Smooth muscle cell of the brain vasculature (primary cell): ENCODE results near the gene SLAMF8.

ENCODE experiments used
- DNase-seq: peaks from one replicate; pipeline ENCODE4 v3.0.0-alpha.2; 2012; ENCODE audit warnings: low read depth, low spot score

Gene SLAMF8

DNA sequence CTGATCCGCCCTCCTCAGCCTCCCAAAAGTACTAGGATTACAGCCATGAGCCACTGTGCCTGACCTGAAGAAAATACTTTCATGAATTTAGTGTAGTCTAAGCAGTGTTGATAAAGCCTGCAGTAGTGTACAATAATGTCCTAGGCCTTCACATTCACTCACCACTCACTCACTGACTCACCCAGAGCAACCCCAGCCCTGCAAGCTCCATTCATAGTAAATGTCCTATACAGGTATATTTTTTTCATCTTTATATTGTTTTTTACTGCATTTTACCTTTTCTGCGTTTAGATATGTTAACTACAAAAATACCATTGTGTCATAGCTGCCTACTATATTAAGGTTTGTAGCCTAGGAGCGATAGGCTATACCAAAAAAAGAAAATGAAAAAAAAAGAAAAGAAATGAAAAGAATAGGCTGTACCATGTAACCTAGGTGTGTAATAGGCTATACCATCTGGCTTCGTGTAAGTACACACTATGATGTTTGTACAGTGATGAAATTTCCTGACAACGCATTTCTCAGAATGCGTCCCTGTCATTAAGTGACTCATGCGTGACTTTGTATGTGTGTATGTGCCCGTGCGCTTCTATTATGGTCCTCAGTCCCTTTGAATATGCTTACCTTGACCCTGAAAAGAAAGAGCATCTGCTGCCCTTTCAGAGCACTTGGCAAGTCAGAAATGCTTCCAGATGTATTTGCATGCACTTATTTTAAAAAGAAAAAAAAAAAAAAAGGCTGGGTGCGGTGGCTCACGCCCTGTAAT, 9.2 kb upstream of the SLAMF8 start:
- no peak for DNase-seq

DNA sequence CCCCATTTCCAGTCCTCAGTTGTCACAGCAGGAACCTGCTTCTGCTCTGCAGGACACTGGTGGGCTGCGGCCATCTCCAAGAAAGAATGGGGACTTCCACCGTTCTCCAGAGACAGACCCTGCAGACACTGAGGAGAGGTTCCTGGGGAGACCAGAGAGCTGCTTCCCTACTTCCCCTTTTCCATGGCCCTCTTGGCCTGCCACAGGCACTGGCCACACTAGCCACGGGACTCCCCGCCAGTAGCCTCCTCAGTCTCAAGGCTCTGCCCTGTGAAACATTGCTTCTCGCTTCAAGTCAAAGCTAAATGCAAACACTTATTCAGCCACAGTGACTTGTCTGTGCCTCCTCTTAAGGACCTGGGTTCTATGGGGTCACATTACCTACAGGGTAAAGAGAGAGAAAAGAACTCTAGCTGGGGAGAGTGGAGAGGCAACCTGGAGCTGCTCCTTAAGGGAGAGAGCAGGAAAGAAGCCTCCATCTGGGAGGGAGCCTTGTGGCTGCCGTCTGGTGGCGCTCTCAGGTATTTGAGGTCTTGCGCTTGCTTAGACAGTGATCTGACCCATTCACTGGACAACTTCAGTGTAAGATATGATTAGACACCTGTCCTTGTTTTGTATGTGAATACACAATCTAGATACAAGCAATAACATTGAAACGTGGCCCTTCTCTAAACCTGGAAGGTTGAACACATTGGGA, 5.4 kb upstream of the SLAMF8 start:
- DNase-seq, result no peak

DNA sequence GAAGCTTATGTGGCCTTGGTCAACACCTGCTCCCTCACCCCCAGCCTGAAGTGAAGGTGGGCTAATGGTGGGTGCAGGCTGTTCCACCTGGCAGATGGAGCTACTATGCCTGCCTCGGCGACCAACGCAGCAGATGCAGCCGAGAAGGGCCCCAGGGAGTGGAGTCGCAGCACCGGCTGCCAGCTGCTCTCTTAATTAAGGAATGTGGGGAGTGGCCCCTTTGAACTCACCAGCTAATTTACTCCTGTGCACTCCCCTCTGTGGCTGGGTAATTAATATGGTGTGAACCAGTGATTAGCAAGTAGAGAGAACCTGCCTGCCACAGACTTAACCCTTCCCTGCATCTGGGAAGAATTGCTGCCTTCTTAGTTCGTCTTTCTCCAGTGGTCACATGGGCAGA, 3.3 kb upstream of the SLAMF8 start:
- DNase-seq, result no peak

DNA sequence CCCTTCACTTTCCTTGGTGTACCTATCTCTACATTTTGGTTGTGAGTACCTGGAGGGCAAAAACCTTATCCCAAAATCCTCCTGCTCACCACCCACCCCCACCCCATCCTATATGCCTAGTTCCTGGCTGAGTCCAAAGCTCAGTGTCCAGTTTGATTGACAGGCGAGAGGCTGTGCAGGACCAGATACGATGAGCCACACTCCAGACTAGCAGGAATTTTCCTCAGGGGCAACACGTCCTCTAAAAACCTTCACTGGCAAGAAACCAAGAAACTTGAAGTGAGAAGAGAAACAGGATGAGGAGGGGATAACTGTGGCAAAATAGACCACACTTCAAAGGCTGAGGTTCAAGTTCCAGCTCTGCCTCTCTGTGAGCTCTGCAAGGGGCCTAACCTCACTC, 1.1 kb upstream of the SLAMF8 start:
- DNase-seq, result no peak

DNA sequence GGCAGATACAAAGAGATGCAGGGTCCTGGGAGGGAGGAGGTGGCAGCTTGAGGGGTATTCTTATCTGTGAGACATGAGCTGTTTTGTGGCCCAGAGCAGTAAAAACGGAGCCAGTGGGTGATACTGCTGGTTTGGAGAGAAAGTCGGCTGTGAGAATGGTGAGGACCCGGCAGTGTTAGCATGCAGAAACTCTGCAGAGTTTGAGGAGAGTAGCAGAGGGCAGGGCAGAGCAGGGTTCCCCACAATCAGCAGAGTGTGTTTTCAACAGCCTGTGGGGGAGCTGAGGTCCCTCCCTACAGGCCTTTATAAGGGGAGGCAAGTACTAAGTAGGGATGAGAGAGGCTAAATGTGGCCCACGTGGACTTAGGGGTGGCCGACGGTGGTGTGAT, 423 bp downstream of the SLAMF8 start:
- DNase-seq, result no peak

DNA sequence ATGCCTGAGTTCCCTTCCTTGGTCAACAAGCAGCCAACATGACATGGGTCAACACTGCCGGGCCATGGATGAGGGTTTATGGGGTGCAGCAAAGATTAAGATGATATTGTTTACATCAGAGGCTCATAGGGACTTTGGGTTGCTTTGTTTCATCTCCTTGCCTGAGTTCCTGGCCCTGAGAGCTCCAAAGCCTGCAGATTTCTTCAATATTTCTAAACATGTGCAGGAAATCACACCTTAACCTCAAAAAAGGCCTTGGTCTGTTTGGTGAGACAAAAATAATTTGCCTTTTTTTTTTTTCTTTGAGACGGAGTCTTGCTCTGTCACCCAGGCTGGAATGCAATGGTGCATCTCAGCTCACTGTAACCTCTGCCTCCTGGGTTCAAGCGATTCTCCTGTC, 876 bp downstream of the SLAMF8 start:
- no peak for DNase-seq

DNA sequence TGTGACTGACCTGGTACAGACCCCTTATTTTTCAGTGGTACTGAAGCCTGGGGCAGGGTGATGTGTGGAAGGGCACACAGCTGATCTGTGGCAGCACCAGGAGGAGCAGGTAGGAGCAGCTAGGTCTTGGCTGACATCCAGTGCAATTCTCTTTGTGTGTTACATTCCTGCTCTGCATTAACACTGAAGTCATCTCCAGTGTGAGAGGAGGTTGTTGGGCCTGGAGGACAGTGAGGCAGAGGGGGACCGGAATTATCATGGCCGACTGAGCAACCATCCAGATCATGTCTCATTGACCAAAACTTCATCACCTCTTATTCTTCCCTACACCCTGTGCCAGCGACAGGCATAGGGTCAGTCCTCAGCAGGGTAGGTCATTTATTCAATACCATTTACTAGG, 1.5 kb downstream of the SLAMF8 start:
- no peak for DNase-seq

DNA sequence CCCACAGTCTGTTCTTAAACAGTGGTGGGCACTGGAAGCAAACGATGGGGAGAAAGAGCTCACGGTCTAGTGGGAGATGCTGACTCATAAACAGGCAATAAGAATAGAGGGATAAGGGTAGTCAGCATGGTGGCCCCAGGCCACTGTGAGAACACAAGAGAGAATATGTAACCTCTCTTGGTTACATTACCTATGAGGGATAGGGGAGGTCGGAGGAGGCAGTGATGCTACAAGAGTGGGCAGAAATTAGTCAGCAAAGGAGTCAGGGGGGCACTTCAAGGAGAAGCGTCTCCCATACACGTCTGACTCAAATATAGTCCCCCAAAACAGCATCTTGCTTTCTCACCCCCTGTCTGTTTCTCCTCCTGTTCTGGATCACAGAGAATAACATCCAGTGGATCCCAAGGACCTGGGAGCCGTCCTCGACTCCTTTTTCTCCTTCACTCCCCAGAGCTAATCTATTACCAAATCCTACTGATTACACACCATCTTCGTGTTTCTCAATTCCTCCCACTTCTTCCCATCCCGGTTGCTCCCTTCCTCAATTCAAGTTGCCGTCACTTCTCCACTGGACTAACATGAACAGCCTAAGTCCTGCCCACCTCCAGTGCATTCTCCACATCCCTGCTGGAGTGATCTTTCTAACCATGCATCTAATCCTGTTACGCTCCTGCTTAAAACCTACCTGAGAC, 2.1 kb downstream of the SLAMF8 start:
- DNase-seq, result no peak

DNA sequence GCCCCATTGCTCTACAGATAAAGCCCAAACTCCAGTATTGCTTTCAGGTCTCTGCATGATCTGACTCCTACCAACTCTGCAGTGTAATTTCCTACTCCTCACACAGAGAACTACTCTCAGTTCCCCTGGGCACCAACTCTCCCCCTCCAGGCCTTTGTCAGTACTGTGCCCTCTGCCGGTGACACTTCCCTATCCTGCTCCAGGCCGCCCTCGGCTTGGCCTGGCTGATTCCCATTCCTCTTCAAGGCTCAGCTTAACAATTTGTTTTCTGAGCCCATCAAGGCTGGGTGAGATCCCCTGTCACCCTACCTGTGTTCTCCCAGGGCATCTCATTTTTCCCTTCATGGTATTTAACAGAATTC, 2.6 kb downstream of the SLAMF8 start:
- DNase-seq, result no peak

DNA sequence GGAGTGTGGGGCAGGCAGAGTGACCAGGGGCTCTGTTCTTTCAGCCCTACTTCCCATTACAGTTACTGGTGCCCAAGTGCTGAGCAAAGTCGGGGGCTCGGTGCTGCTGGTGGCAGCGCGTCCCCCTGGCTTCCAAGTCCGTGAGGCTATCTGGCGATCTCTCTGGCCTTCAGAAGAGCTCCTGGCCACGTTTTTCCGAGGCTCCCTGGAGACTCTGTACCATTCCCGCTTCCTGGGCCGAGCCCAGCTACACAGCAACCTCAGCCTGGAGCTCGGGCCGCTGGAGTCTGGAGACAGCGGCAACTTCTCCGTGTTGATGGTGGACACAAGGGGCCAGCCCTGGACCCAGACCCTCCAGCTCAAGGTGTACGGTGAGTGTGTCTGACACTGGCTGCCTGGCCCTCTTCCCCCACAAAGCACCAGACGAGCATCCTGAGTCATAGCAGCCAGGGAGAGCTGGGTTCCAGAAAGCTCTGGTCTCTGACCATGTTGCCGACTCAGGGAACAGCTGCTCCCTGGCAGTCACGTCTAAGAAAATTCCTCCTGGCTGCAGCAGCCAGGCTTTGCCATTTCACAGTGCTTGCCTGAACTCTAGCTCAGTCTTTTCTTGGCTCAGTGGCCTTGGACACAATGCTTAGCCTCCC, 3.3 kb downstream of the SLAMF8 start:
- DNase-seq, result no peak

DNA sequence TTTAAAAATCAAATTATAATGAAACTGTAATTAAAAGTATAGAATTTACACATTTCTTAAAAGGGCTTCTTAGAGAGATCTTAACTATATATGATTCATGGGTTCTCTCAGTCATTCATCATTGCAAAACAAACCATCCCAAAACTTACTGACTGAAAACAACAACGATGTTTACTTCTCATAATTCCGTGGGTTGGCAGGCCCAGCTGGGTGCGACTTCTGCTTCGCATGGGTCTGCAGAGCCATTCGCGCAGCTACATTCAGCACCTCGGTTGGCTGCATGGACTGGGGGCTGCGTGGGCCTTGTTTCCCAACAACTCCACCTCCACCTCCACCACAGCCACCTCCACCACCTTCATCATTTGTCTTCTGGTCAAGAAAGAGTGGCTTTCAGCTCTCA, 4.0 kb downstream of the SLAMF8 start:
- DNase-seq, result no peak

DNA sequence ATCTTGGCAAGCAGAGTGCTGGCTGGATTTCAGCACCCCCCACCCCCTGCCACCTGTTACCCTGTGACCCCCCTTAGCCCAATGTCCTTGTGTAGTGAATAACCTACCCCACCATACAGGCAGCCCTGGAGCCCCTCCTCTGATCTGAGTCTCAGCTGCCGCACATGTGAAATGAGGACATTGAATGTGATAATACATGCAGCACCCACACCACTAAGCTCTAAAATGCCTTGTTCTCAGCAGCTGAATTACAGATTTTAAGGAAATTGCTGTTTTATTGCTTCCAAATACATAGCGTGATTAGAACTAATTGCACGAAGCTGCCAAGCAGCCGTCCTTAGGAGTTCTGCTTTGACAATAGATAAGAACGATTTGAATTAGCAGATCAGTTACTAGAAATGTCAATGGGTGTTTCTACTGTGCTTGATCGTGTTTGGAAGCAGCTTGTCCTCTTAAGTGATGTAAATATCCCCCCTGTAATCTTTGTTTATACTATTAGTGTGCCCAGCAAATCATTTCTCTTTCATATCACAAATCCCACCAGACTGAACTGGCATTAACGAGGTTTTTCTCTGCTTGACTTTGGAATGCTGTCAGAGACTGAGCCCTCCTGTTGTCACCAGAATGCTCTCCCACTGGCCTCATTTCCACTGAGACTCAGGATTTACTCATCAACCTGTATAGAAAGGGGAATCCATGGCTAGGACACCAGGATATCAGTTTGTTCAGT, 4.9 kb downstream of the SLAMF8 start:
- DNase-seq, result no peak

DNA sequence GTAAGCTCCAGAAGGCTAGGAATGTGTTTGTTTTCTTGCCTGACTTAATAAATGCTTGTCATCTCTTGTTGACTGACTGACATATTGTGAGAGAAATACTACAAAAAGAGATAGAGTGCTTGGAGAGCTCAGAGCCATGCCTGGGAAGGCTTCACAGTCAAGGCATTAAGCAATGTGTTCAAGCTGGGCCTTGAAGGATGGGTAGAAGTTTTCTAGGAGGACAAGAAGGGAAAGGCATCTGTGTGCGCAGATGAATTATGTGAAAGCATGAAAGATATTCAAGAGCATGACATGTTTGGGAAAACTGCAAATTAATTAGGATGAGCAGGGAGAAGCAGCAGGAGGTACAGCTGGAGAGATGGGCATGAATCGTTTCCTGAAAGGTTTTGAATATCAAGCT, 5.6 kb downstream of the SLAMF8 start:
- DNase-seq, result no peak

DNA sequence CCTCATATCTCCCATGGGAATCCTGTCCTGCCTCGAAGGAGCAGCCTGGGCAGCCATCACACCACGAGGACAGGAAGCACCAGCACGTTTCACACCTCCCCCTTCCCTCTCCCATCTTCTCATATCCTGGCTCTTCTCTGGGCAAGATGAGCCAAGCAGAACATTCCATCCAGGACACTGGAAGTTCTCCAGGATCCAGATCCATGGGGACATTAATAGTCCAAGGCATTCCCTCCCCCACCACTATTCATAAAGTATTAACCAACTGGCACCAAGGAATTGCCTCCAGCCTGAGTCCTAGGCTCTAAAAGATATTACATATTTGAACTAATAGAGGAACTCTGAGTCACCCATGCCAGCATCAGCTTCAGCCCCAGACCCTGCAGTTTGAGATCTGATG, 8.7 kb downstream of the SLAMF8 start:
- DNase-seq, result no peak

DNA sequence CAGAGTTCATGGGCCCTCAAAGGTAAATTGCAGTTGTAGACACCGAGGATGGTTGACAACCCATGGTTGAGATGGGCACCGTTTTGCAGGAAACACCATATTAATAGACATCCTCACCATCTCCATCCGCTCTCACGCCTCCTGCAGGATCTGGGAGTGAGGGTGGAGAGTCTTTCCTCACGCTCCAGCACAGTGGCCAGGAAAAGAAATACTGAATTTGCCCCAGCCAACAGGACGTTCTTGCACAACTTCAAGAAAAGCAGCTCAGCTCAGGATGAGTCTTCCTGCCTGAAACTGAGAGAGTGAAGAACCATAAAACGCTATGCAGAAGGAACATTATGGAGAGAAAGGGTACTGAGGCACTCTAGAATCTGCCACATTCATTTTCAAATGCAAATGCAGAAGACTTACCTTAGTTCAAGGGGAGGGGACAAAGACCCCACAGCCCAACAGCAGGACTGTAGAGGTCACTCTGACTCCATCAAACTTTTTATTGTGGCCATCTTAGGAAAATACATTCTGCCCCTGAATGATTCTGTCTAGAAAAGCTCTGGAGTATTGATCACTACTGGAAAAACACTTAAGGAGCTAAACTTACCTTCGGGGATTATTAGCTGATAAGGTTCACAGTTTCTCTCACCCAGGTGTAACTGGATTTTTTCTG, 9.3 kb downstream of the SLAMF8 start:
- DNase-seq, result no peak

DNA sequence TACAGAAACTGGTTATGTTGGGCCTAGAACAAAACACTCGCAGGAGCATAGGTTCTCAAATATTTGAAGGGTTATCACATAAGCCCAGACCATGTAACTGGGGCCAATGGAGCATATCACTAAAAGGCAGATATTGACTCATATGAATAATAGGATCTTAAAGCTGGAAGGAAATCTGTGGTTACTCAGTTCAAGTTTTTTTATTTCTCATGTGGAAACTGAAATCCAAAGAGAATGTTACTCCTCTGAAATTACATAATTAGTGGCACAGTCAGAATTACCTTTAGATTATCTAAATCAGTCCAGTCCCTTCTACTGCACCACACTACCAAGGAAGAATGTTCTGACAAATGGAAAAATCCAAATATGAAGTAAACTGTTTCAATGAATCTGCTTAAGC, 12.0 kb downstream of the SLAMF8 start:
- no peak for DNase-seq

DNA sequence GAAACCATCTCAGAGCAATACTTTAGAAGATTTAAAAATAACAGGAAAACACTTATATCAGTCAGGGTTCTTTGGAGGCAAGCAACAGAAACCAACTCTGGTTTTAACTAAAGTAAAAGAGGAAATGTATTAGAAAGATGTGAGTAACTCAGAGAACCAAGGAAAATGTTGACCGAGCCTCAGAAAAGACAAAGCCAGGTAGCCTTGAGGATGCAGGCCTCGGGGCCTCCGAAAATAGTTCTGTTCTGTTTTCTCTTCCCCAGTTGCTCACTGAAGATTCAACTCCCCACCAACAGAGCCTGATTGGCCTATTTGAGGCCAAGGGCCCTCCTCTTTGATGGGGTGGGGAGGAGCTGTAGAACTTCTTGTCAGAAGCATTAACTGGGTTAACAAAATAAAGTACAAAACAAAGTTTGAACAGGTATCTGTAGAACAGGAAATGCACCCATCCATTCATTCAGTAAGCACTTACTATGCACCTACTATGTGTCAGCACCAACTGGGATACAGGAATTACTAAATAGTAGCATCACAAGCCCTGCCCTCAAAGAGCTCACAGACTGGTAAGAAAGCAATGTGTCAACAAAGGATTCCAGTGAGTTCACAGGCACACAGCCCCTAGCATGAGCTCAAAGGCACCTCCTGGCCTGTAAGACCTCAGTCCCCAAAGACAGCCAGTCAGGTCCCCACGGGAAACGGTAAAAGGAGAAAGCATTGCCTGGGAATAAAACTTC, 12.6 kb downstream of the SLAMF8 start:
- no peak for DNase-seq

DNA sequence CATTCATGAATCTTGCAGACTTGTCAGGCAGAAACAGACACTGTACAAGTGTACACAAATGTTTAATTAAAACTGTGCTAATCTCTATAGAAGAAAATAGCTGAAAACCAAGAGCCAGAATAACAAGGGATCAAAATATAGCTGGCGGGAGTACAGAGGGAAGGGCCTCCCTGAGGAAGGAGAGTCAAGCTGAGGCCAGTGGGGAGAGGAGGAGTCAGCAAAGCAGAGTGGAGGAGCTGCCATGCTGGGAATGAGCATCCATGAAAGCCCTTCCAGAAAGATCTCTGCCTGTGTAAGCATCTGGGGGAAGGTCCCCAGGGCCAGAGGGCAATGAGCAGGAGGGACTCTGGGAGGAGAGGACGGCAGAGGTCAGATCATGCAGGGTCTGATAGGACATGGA, 15.1 kb downstream of the SLAMF8 start:
- DNase-seq, result no peak

DNA sequence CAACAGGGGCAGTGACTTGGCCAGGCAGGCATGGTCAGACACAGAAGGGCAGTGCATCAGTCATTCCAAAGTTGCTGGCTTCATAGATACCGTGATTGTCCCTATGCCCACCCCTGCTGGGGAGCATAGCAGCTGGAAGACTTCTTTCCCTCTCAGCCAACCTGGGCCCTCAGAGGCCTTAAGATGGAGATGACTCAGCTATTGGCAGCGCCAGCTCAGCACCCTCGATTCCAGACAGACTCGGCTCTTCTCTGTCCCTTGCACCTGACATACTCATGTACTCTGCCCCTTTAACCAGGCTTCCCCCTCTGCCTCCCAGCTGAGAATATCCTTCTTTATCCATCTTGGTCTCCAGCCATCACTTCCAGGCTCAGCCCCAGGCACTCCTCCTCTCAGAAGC, 16.8 kb downstream of the SLAMF8 start:
- no peak for DNase-seq

DNA sequence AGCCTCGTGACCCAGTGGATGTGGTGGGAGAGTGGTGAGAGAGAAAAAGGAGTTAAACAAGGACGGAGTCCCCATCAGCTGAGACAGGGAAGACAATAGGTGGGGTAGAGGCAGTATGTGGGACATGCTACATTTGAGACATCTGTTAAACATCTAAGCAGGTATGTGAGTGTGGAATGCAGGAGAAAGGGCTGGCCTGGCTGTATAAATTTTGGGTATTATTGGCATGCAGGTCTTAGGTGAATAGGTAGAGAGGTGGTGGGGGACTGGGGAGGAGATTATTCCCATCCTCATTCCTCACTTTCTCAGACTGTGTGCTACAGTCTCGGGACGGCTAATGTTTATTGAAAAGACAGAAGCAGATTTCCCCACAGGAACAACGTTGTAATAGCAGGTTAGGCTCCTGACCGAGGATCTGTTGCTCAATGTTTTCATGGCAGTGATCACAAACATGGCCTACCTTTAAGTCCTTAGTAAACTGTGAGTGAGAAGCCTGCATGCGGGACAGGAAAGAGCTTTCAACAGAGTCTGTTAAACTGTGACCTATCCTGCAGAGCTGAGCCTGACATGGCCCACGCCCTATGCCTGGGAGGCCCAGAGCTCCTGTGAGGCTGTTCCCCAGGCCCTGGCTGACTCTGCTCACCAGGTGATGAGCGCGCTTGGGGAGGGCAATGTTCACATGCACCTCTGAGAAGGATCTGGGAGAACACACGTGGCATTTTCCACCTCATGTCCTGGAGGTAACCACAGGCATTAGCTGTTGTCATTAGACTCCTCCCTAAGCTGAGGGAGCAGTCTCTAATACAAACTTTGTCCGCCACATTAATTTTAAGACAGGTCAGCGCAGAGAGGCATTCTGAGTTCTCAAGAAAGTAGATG, 19.3 kb downstream of the SLAMF8 start:
- no peak for DNase-seq
